Testis (tissue), 3 donors: ENCODE data around the gene RBP7. TPM values are rescaled to one million over a fixed set of nuclear protein-coding genes. Genes with fewer than 3 reads are reported as not detected.
"Not testable (repeated sequence)": the region's sequence is repeated elsewhere in the genome, so short reads cannot be mapped to it uniquely, and the experiment has no call there.

ENCODE experiments used
- DNase-seq: peaks from one replicate; pipeline ENCODE4 v3.0.0-alpha.2; 2019
- H3K27ac ChIP-seq, 2 donors: fragments of 200-600 bp; sonication (generic); one replicate each; pipeline ENCODE4 v1.5.1; 2019
- H3K27me3 ChIP-seq: fragments of 200-600 bp; sonication (generic); one replicate; pipeline ENCODE4 v1.5.1; 2019
- H3K36me3 ChIP-seq: fragments of 200-600 bp; sonication (generic); one replicate; pipeline ENCODE4 v1.5.1; 2017; ENCODE audit warnings: low read depth; ENCODE audit errors: missing control alignments
- H3K4me1 ChIP-seq: fragments of 200-600 bp; sonication (generic); one replicate; pipeline ENCODE4 v1.5.1; 2019
- H3K4me3 ChIP-seq, 2 donors: fragments of 200-600 bp; sonication (generic); one replicate each; pipeline ENCODE4 v1.5.1; 2017 to 2019
- H3K9me3 ChIP-seq: fragments of 200-600 bp; sonication (generic); one replicate; pipeline ENCODE4 v1.5.1; 2017
- POLR2A ChIP-seq: fragments of 450-650 bp; IDR thresholded peaks from one replicate; pipeline ENCODE4 v1.6.1; 2017; ENCODE audit warnings: antibody characterized with exemption, mild to moderate bottlenecking, moderate library complexity
- WGBS, 2 donors: methylation state at CpG; one replicate each; pipeline ENCODE4 v1.1.5; 2018; 5-methylcytosine and 5-hydroxymethylcytosine counted together
- intact Hi-C: fragments of 100-400 bp; cut with DNase I; formaldehyde crosslinking; loops from one replicate; pipeline ENCODE4 v1.15.1; 2023; ENCODE audit warnings: low total_unique reads
- polyA plus RNA-seq: library from polyadenylated mRNA; stranded (reverse); fragments of 350-450 nt; fragmentation: Illumina TruSeq; extraction: RNeasy Lipid Tissue Mini Kit (QIAGEN cat#74804); gene quantifications from one replicate; pipeline ENCODE4 v1.2.3, GENCODE V29; 2014; ENCODE audit warnings: low read depth, low replicate concordance; ENCODE audit not compliant: insufficient read depth
- total RNA-seq, 2 donors: library from RNA; depleted of rRNA; stranded (reverse); fragments of >200 nt; gene quantifications; one replicate each; pipeline ENCODE4 v1.2.3, GENCODE V29; 2016
- TF ChIP-seq, protein P1 (sequence below), 3 experiments: fragments of 450-650 bp in 2 of 3; fragments of 200-600 bp in 1 of 3; sonication (generic) in 1 of 3; IDR thresholded peaks; one replicate each; pipeline ENCODE4 v1.5.1; 2016 to 2019; ENCODE audit warnings: antibody characterized with exemption in 3 of 3, mild to moderate bottlenecking in 2 of 3, moderate library complexity in 1 of 3

The RBP7 gene
- total and polyA plus RNA-seq, 3 donors from 2014 or later: 6.5 to 35.3 (median 7.7) TPM

DNA sequence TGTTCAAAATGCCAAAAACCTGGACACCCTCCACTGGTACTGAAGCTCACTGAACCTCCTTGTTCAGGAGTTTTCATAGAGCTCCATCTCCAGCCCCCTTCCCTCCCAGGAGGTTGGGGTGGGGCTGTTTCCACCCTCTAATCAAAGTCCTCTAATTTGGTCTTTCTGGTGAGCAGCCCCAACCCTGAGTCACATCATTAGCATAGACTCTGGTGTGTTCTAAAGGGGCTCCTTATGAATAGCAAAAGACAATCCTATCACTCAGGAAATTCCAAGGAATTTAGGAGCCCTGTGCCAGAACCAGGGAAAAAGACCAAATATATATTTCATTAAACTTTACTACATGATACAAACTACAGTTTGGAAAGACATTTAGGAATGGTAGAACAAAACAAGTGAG lies 22.5 kb downstream of the RBP7 start:
- no peak for TF ChIP-seq POLR2A
- TF ChIP-seq, protein P1, sequence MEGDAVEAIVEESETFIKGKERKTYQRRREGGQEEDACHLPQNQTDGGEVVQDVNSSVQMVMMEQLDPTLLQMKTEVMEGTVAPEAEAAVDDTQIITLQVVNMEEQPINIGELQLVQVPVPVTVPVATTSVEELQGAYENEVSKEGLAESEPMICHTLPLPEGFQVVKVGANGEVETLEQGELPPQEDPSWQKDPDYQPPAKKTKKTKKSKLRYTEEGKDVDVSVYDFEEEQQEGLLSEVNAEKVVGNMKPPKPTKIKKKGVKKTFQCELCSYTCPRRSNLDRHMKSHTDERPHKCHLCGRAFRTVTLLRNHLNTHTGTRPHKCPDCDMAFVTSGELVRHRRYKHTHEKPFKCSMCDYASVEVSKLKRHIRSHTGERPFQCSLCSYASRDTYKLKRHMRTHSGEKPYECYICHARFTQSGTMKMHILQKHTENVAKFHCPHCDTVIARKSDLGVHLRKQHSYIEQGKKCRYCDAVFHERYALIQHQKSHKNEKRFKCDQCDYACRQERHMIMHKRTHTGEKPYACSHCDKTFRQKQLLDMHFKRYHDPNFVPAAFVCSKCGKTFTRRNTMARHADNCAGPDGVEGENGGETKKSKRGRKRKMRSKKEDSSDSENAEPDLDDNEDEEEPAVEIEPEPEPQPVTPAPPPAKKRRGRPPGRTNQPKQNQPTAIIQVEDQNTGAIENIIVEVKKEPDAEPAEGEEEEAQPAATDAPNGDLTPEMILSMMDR (IDR thresholded peaks at IDR 0.05): no peak
- DNase-seq: no peak
- no peaks in the 10 kb centered on the region for H3K27me3 ChIP-seq
- no peaks in the 10 kb centered on the region for H3K36me3 ChIP-seq
- no peaks in the 10 kb centered on the region for H3K9me3 ChIP-seq
- H3K27ac ChIP-seq: no peak overlapping the region
- H3K4me3 ChIP-seq: no peak overlapping the region
- intact Hi-C loops: no loop called here
- peaks cover 10% of the 10 kb centered on the region for H3K4me1 ChIP-seq

DNA sequence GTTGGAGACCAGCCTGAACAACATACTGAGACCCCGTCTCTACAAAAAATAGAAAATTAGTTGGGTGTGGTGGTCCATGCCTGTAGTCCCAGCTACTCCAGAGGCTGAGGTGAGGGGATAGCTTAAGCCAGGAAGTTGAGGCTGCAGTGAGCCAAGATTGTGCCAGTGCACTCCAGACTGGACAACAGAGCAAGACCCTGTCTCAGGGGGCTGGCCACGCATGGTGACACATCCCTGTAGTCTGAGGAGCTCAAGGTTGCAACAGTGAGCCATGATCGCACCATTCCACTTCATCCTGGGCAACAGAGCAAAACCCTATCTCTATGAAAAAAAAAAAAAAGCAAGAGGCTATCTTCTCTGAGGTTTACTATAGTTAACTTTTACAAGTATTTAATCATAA lies 23.1 kb downstream of the RBP7 start:
- Histone ChIP-seq H3K27me3 (no peaks in the 10 kb centered on the region), H3K9me3 (no peaks in the 10 kb centered on the region), H3K4me3 (no peak overlapping the region), H3K27ac (no peak overlapping the region), H3K4me1 (peaks cover 10% of the 10 kb centered on the region), H3K36me3 (no peaks in the 10 kb centered on the region)
- 84 to 86% methylated on average over 3 of the region's 3 CpGs for WGBS, 2 donors
- intact Hi-C loops: no loop called here
- no peak for DNase-seq
- TF ChIP-seq POLR2A: no peak
- TF ChIP-seq, protein P1 (IDR thresholded peaks at IDR 0.05): no peak

DNA sequence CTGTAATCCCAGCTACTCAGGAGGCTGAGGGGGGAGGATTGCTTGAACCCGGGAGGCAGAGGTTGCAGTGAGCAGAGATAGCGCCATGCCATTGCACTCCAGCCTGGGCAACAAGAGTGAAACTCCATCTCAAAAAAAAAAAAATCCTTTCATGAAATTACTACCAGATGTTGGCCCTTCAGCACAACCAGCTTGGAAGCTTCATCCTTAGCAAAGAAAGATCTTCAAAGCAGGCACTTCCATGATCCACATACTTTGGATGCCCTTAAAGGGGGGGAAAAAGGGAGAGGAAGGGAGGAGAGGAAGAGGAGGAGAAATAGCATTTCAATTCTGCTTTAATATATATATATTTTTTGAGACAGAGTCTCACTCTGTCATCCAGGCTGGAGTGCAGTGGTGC lies 23.6 kb downstream of the RBP7 start:
- H3K27ac ChIP-seq, H3K4me1 ChIP-seq, intact Hi-C loops, DNase-seq, H3K36me3 ChIP-seq, H3K27me3 ChIP-seq, H3K9me3 ChIP-seq, H3K4me3 ChIP-seq: not testable (repeated sequence)
- WGBS, 2 donors: 54 to 64% methylated on average over 2 of the region's 2 CpGs

DNA sequence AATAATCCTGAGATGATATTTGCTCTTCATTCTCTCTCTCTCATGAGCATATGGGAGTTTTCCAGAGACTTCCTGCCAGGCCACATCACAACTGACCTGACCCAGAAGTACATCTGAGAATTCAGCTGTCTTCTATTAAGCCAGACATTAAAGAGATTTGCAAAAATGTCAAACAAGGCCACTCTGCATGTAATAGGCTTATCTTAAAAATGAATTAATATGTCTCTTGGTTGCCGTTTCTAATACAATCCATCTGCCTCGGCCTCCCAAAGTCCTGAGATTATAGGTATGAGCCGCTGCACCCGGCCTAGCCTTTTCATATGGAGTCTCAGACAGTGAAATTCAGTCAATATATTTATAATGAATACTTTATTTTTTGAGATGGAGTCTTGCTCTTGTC lies 25.0 kb downstream of the RBP7 start:
- H3K9me3 ChIP-seq, H3K36me3 ChIP-seq, intact Hi-C loops, H3K27me3 ChIP-seq, H3K27ac ChIP-seq, H3K4me3 ChIP-seq, DNase-seq, H3K4me1 ChIP-seq: not testable (repeated sequence)
- WGBS, 2 donors: 86 to 87% methylated on average over 4 of the region's 4 CpGs

DNA sequence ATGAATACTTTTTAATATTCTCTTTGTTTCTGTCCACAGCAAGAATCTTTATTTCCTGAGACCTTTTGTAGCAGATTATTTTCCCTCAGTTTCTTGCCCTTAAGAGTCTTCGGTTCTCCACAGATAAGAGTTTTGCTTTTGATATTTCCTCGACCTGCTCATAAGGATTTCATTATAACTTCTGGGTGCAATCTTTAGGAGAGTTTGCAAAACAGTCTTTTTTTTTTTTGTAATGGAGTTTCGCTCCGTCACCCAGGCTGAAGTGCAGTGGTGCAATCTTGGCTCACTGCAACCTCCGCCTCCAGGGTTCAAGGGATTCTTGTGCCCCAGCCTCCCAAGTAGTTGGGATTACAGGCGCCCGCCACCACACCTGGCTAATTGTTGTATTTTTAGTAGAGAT lies 25.6 kb downstream of the RBP7 start:
- DNase-seq: no peak
- Histone ChIP-seq H3K27ac (no peak overlapping the region), H3K9me3 (no peaks in the 10 kb centered on the region), H3K36me3 (no peaks in the 10 kb centered on the region), H3K27me3 (no peaks in the 10 kb centered on the region), H3K4me3 (no peak overlapping the region), H3K4me1 (no peaks in the 10 kb centered on the region)
- intact Hi-C loops: no loop called here
- TF ChIP-seq POLR2A: no peak
- TF ChIP-seq, protein P1 (IDR thresholded peaks at IDR 0.05): no peak
- 87 to 95% methylated on average over 7 of the region's 7 CpGs for WGBS, 2 donors

DNA sequence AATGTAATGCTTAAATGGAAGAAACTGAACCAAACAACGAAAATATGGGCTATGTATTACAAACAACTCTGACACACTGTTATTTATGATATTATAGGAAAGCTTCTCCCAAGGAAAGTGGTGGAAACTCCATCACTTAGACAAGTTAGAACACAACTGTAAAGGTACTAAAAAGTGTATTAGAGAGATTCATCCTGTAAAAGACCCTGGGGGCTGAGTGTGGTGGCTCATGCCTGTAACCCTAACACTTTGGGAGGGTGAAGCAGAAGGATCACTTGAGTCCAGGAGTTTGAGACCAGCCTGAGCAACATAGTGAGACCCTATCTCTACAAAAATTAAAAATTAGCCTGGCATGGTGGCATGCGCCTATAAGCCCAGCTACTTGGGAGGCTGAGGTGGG lies 28.3 kb downstream of the RBP7 start:
- TF ChIP-seq POLR2A: no peak
- TF ChIP-seq, protein P1 (IDR thresholded peaks at IDR 0.05): no peak

More for the DNA sequence above, 28.3 kb downstream of the RBP7 start:
- Histone ChIP-seq H3K9me3 (no peaks in the 10 kb centered on the region), H3K36me3 (no peaks in the 10 kb centered on the region), H3K27me3 (no peaks in the 10 kb centered on the region), H3K27ac (no peak overlapping the region), H3K4me1 (no peaks in the 10 kb centered on the region), H3K4me3 (no peak overlapping the region)
- no peak for DNase-seq
- intact Hi-C loops: no loop called here
- WGBS, 2 donors: 91% methylated on average over 2 of the region's 2 CpGs
